Measurements from ENCODE around the gene ACP5.

Gene ACP5

DNA sequence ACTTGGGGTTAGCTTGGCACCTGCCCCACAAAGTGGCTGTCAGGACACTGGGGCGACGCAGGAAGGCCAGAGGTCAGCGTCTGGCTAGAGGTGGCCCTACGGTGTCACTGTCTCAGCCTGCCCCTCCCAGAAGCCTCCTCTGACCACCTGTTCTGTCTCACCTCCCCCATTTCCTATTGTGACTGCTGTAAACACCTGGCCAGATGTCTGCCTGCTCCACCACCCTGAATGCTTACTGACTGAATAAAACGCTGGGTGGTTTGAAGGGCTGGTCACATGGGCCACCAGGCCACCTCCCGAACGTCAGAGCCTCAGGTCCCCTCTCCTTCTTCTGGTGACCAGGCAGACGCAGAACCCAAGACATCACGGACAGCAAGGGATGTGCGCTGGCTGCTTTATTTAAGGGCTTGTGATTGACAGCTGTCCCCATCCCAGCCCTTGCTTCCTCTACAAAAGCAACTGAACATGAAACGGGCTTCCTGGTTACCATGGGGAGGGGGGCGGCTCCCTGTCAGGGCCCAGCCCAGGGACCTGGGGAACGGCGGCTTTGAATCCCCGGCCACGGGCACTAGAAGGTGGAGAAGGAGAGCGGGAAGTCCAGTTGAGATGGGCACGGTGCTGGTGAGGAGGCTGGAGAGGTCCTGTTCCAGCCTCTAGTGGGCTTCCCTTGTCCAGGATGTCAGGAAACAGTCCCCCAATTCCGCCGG lies 24.6 kb downstream of the ACP5 start:
- H3K4me3 ChIP-seq (ENCODE audit: low read depth, low read length), result no peak overlapping the region
- DNase-seq (ENCODE audit: low read depth), result no peak
- TF ChIP-seq, protein P1, sequence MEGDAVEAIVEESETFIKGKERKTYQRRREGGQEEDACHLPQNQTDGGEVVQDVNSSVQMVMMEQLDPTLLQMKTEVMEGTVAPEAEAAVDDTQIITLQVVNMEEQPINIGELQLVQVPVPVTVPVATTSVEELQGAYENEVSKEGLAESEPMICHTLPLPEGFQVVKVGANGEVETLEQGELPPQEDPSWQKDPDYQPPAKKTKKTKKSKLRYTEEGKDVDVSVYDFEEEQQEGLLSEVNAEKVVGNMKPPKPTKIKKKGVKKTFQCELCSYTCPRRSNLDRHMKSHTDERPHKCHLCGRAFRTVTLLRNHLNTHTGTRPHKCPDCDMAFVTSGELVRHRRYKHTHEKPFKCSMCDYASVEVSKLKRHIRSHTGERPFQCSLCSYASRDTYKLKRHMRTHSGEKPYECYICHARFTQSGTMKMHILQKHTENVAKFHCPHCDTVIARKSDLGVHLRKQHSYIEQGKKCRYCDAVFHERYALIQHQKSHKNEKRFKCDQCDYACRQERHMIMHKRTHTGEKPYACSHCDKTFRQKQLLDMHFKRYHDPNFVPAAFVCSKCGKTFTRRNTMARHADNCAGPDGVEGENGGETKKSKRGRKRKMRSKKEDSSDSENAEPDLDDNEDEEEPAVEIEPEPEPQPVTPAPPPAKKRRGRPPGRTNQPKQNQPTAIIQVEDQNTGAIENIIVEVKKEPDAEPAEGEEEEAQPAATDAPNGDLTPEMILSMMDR (IDR thresholded peaks at IDR 0.05; ENCODE audit: low read depth, low read length, missing control alignments), result no peak

DNA sequence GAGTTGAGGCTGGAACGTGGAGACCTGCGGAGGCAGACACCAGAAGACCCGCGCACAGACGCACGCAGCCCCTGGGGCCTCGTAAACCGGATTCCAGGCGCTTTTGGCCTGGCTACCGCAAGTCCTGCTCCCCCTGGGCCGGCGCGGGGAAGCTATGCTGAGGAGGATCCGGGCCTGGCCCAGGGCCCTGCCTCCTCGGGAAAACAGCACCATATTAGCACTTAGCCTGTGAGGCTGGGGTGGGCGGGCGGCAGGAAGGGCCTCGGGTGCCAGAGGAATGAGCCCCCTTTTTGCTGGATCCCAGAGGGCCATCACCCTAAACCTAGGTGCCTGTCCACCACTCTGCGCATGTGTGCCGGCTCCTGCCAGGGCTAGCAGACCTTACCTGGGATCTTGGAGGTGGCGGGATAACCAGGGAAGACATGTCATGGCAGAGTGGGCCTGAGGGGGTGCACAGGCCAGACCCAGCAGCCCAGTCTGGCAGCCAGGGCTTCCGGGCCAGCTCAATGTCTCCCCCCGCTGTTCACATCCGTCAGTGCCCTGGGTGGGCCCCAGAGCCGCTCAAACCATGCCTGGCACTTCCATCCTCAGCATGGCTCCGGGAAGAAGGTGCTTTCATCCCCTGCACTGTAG lies 25.7 kb downstream of the ACP5 start:
- DNase-seq (ENCODE audit: low read depth), result no peak
- H3K4me3 ChIP-seq (ENCODE audit: low read depth, low read length), result no peak overlapping the region
- TF ChIP-seq, protein P1 (IDR thresholded peaks at IDR 0.05; ENCODE audit: low read depth, low read length, missing control alignments), result peak; percentile 29

DNA sequence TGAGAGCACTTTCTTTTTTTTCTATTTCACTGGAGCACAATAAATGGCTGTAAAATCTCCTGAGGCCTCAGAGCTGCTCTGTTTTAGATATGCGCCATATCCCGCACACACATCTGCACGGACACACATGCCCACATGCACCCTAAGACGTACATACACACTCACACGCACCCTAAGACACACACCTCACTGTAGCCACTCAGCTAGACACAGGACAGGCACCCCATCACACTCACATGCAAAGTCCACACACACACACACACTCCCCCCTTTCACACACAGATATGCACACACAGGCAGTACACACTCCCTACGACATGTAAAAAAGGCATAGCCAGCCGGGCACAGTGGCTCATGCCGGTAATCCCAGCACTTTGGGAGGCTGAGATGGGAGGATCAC lies 27.2 kb downstream of the ACP5 start:
- no peak overlapping the region for H3K4me3 ChIP-seq (ENCODE audit: low read depth, low read length)
- no peak for DNase-seq (ENCODE audit: low read depth)
- TF ChIP-seq, protein P1 (IDR thresholded peaks at IDR 0.05; ENCODE audit: low read depth, low read length, missing control alignments), result no peak

DNA sequence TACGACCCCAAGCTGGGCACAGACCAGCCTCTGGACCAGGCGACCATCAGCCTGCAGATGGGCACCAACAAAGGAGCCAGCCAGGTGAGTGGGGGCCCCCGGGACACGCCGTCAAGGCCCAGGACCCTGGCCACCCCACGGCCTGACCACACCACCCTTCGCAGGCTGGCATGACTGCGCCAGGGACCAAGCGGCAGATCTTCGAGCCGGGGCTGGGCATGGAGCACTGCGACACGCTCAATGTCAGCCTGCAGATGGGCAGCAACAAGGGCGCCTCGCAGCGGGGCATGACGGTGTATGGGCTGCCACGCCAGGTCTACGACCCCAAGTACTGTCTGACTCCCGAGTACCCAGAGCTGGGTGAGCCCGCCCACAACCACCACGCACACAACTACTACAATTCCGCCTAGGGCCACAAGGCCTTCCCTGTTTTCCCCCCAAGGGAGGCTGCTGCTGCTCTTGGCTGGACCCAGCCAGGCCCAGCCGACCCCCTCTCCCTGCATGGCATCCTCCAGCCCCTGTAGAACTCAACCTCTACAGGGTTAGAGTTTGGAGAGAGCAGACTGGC lies 28.0 kb downstream of the ACP5 start:
- TF ChIP-seq, protein P1 (IDR thresholded peaks at IDR 0.05; ENCODE audit: low read depth, low read length, missing control alignments), result no peak
- DNase-seq (ENCODE audit: low read depth), result no peak

DNA sequence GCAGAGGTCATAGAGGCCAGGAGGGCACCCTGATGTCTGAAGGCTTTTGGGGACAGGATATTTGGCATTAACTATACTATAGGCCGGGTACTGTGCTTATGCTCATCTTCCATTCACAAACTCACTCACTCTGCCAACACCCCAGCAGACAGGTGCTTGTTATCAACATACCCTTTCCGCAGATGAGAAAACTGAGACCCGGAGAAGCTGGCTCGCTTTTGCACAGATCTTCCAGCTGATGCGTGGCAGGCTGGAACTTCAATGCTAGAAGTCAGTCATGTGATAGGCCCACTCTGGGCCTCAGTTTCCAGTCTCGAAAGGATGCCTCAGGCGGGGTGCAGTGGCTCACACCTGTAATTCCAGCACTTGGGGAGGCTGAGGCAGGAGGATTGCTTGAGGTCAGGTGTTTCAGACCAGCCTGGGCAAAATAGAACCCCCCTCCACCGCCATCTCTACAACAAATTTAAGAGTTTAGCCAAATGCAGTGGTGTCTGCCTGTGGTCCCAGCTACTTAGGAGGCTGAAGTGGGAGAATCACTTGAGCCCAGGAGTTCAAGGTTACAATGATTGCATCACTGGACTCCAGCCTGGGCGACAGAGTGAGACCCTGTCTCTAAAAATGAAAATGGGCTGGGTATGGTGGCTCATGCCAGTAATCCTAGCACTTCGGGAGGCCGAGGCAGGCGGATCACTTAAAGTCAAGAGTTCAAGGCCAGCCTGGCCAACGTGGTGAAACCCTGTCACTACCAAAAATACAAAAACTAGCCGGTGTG lies 29.3 kb downstream of the ACP5 start:
- DNase-seq (ENCODE audit: low read depth), result no peak
- TF ChIP-seq, protein P1 (IDR thresholded peaks at IDR 0.05; ENCODE audit: low read depth, low read length, missing control alignments), result no peak
- H3K4me3 ChIP-seq (ENCODE audit: low read depth, low read length), result no peak overlapping the region

More for the DNA sequence above, 28.0 kb downstream of the ACP5 start:
- no peak overlapping the region for H3K4me3 ChIP-seq (ENCODE audit: low read depth, low read length)

DNA sequence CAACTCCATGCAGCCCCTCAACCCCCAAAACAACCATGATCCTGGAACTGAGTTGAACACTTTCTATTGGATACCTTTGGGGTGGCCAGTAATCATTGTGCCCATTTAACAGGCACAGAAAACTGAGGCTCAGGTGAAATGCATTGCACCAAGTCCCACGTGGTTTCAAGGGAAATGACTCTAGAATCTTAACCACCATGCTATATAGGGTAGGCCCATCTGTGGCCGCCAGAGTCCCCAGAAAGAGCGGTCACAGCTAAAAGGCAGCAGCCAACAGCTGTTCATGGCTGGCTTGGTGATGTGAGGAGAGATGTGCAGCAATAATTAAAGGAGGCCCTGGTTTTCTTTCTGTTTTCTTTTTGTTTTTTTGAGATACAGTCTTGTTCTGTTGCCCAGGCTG lies 36.2 kb downstream of the ACP5 start:
- TF ChIP-seq, protein P1 (IDR thresholded peaks at IDR 0.05; ENCODE audit: low read depth, low read length, missing control alignments), result no peak
- DNase-seq (ENCODE audit: low read depth), result no peak
- H3K4me3 ChIP-seq (ENCODE audit: low read depth, low read length), result no peak overlapping the region
